ENCODE data around the gene VPS8. TPM values are rescaled to one million over a fixed set of nuclear protein-coding genes. Genes with fewer than 3 reads are reported as not detected.
"Not testable (repeated sequence)": the region's sequence is repeated elsewhere in the genome, so short reads cannot be mapped to it uniquely, and the experiment has no call there.

Gene VPS8
- polyA plus RNA-seq, 4 donors = 33.2 to 57.4 (median 40.4) TPM

DNA sequence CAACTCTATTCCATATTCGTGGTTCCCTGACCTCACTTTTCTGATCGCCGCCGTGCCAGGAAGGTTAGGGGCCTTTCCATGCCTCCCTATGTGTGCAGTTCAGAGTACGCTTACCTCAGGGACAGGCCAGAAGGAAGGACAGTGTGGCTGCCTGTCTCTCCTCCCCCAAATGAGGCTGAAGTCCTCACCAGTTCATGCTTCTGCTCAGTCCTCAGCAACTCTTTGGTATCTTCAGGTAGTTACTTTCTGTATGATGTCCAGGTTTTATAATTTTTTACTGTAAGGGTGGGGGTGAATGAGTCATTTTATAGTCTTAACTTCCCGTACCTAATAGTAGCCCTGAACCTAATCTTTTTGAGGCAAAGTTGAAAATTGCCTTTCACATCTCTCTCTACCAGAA, 98.7 kb downstream of the VPS8 start:
- no peak for DNase-seq (ENCODE audit: low read depth in 4 of 4, low spot score in 2 of 4)

DNA sequence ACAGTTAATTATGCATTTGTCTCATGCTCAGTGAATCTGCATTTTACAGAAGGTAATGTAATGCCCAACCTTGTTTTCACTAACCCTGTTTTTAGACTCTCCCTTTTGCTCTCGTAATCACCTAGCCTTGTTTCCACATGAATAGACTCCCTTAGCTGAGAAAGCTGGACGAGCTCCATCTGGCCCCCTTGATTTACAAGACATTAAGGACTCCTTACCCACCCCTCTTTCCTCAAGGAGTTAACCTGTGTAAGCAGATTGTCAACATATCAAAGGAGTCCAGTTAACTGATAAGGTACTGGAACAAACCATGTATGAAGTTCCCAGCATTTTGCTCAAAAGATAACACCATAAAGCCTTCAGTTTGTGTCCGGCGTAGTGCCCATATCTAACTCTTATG, 99.6 kb downstream of the VPS8 start:
- peak in 2 of 4 donors; percentile 57 to 74 for DNase-seq (ENCODE audit: low read depth in 4 of 4, low spot score in 2 of 4)

DNA sequence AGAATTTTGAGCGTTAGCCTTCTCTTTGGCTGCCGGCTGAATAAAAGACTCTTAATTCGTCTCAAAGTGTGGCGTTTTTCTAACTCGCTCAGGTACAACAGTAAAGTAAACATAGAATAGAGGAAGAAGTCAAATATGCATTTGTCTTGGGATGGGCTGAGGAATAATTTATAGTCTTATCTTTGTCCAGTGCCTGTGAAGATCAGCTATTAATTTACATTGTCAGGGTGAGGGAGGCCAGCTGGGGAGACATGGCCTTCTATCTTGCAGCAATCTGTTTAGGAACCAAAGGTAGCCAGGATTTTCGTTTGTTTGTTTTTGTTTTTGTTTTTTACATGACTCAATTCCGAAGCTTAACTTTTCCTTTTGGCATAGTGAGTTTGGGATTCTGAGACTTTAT, 100.2 kb downstream of the VPS8 start:
- DNase-seq (ENCODE audit: low read depth in 4 of 4, low spot score in 2 of 4) = no peak

DNA sequence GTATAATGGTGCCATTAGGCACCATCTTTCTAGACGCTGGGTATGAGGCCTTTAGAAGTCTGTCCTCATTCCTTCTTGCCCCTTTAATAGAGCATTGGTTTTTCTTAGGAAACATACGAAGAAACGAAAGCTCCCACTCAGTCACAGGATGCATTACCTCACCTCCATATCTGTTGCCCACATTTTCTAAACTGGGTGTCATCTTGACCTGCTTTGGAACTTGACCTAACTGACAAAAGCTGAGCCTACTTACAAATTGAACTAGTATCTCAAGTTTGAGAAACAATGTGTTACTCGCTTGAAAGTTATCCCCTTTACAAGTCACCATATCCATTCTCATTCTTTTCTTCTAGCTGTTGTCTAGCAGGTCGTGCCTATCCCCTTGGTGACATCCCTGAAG, 102.7 kb downstream of the VPS8 start:
- DNase-seq (ENCODE audit: low read depth in 4 of 4, low spot score in 2 of 4) = no peak

DNA sequence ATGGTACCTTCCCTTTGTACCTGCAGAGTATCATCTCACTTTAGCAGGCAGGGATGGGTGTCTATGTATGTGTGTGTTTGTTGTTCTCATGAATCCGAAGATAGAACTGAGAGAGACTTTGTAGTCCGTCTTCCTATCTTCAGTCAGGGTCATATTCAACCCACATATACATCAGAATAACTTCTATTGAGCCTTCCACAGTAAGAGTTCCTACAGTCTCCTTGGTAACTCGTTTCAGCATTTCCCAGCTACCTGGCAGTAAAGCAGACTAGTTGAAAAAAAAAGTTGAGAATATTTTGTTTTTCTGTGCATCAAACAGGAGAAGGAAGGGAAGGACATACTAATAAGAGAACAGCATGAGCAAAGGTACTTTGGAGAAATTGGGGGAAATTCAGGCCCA, 106.8 kb downstream of the VPS8 start:
- no peak for DNase-seq (ENCODE audit: low read depth in 4 of 4, low spot score in 2 of 4)

DNA sequence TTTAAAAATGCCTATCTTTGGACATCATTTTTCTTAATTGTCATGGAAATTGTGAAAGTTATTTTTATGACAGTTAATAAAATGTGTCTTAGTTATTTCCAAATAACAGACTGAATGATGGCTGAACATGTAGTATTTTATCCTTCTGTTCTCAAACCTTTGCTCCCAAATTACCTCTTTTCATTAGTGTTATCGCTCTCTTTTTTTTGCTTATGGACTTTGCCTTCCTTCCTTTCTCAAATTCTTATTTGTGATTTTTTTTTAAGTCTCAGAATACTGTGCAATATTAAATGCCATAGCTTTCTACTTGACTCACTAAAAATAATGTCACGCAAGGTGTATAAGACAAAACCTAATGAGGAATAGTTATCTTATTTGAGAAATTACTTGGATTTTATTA, 107.7 kb downstream of the VPS8 start:
- DNase-seq (ENCODE audit: low read depth in 4 of 4, low spot score in 2 of 4) = no peak

DNA sequence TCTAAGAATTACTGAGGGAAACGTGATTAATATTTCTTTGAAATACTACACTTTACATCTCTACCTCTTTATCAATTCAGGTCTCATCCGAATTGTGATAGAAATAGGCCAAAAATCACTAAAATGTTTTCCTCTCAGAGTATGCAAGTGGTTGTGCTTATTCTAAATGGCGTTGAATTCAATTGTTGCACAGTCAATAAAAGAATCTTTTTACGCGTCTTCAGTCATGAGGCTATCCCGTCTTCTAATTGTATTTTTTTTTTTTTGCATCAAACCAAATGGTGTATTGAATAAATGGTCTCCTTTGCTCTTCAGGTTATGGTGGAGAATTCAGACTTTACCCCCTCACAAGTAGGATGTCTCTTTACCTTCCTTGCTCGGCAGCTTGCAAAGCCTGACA, 112.6 kb downstream of the VPS8 start:
- no peak for DNase-seq (ENCODE audit: low read depth in 4 of 4, low spot score in 2 of 4)

DNA sequence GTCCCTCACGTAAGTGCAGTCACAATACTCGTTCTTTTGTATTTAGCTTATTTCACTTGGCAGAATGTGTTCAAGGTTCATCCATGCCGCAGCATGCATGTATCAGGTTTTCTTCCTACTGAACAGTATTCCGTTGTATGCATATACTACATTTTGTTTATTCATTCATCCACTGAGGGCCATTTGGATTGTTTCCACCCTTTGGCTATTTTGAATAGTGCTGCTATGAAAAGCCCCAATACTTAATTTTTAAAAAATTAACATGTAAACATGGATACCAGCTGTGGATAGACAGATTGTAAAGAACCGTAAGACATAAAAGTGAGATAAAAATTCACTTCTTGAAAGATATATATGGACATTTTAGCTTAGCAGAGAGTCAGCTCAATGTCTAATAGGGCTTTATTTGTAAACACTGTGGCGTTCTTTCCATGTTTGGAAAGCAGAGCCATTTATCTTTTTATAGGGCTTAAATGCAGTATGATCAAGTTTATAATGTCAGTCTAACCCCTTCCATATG, 115.9 kb downstream of the VPS8 start:
- DNase-seq (ENCODE audit: low read depth in 4 of 4, low spot score in 2 of 4) = no peak

DNA sequence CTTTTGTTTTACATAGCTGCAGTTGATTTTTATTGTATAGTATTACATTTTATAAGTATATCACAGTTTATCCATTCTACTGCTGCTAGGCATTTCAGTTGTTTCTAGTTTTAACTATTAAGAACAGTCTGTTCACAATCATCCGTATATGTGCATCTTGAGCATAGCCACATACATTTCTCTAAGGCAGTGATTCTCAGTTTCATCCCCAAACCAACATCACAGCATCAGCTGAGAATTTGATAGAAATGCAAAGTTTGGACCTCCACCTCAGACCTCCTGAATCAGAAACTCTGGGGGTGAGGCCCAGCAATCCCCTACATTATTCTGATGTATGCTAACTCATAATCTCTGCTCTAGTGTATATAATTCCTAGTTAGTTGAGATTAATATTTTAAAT, 120.8 kb downstream of the VPS8 start:
- DNase-seq (ENCODE audit: low read depth in 4 of 4, low spot score in 2 of 4) = no peak

DNA sequence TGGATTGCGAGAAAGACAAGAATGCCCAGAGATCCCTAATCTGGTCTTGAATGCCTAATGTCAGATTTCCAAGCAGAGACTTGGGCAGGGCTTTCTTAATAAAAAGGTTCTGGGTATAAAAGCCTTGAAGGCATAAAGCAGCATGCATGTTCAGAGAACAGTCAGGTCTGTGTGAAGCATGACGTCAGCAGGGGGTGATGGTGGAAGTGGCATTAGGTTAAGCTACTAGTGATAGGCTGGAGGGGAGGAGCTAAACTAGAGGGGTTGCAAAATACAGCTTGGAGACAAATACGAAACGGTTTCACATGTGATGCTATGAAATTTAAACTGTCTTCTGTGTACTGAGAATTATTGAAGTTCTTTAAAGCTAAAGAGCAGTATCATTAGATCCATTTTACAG, 125.6 kb downstream of the VPS8 start:
- DNase-seq (ENCODE audit: low read depth in 4 of 4, low spot score in 2 of 4) = no peak

DNA sequence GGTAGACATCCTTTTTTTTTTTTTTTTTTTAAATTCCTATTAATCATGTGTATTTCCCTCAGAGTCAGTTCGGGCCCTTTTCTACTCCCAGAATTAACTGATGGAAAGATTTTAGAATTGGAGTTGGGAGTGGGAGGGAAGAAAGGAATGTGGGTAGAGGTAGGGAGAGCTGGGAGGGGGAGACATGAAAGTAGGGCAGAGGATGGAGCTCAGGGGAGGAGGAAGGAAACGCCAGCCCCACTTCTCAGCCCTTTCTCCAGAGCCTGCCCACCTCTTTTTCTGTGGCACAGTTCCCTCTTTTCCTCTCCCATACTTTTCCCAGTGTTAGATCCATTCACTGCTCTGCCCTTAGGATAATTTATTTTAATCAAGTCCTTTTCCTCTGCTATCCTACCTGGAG, 129.4 kb downstream of the VPS8 start:
- DNase-seq (ENCODE audit: low read depth in 4 of 4, low spot score in 2 of 4) = no peak

DNA sequence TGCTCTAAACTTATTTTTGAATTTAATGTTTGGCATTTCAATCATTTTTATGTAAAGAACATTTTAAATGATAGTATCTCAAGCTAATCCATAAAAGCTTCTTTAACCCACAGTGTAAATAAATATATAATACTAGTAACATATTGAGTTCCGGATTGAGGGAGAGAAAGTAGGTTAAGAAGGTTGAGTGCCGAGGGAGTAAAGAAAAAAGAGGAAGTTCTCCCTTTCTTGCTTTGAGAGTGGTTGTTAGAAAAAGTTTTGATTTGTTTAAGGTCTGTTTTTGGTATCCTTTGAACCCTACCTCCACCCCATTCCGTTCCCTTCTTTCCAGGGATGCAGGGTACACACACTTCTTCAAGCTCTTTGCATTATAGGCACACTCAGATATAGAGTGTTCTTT, 130.8 kb downstream of the VPS8 start:
- no peak for DNase-seq (ENCODE audit: low read depth in 4 of 4, low spot score in 2 of 4)

DNA sequence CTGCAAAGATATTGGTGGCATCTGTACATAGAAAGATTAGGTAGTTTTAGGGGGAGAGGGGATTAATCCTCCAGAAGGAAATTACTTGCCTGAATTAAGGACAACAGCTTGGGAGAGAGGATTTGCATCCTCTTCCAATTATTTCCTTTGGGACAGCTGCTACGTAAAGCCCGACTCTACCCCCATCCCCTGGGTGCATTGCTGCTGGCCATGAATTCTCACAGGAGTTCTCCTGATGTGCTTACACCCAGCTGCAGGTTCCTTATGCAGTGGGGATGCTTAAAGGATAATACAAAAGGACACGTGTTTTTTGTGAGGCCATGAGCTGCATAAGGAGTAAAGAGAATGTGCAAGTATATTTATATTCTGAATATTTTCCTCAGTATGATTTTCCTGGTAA, 132.3 kb downstream of the VPS8 start:
- no peak for DNase-seq (ENCODE audit: low read depth in 4 of 4, low spot score in 2 of 4)

DNA sequence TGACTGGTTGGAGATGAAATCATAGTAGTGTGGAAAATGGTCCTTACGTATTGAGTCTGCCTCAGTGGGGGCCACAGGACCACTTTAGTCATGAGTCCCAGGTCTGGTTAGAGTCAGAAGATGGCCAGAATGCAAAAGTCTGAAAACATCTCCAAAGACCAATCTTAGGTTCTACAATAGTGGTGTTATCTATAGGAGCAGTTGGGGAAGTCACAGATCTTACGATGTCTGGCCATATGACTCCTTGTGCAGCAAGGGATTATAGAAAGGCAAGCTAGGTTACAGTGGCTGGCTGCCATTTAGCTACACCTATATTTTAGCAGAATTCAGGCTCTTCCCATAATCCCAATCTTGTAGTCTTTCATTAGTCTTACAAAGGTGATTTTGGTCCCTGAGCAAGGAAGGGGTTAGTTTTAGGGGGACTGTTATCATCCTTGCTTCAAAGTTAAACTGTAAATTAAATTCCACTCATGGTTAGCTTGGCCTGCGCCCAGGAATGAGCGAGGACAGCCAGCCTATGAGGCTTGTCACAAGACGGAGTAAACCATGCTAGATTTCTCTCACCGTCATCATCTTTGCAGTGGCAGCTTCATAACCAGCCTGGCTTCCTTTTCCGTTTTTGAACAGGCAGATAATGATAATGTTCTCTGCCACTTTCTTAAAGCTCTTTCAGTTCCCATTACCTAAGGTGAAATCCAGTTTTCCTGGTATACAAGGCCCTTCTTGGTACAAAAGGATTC, 134.1 kb downstream of the VPS8 start:
- DNase-seq (ENCODE audit: low read depth in 4 of 4, low spot score in 2 of 4) = no peak

DNA sequence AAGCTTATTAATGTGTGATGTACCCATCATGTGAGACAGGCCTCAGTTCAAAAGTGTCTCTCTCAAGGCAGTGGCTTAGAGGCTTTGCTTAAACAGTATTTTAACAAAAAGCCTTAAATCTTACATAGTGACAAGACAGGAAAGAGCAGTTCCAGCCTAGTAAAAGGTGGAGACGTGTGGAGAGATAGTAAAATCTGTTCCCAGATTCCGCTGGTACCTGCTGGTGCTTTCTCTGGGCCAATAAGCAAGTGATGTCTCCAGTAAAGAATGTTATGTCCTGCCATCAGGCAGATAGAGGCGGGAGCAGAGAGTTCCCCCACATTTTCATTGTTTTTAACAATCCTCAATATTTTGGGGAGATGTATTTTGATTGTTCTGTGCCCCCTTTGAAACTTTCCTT, 135.0 kb downstream of the VPS8 start:
- no peak for DNase-seq (ENCODE audit: low read depth in 4 of 4, low spot score in 2 of 4)

DNA sequence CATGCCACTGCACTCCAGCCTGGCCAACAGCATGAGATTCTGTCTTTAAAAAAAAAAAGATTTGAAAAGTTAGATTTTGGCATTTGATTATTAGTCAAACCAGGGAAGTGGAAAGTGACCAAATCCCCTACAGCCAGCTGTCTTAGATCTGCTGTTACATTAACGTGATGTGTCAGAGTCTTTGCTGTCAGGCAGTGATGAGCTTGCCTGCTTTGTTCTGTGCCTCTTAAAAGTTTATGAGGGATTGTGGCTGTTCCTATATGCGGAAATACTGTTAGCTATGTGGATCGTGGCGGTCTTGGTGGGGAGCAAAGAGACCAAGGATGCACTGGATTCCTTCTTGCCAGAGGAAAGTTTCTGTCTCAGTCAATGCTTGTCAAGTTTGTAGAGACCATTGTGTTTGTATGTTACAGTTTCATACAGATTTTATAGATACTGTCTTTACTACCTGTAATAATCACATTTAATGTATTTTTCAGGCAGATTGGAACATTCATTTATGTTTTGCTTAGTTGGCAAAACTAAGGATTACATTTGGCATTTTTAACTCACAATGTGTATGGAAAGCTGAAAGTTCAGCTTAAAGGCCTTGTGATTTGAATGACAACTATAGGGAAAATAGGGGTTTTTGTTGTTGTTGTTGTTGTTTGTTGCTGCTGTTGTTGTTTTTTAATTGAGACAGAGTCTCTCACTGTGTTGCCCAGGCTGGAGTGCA, 137.4 kb downstream of the VPS8 start:
- DNase-seq (ENCODE audit: low read depth in 4 of 4, low spot score in 2 of 4) = peak in 2 of 4 donors; percentile 7 to 29

DNA sequence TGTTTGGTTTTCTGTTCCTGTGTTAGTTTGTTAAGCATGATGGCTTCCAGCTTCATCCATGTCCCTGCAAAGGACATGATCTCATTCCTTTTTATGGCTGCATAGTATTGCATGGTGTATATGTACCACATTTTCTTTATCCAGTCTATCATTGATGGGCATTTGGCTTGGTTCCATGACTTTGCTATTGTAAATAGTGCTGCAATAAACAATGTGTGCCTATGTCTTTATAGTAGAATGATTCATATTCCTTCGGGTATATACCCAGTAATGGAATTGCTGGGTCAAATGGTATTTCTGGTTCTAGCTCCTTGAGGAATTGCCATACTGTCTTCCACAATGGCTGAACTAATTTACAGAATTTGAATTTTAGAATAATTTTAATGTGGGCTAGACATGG, 138.8 kb downstream of the VPS8 start:
- DNase-seq (ENCODE audit: low read depth in 4 of 4, low spot score in 2 of 4) = not testable (repeated sequence)

DNA sequence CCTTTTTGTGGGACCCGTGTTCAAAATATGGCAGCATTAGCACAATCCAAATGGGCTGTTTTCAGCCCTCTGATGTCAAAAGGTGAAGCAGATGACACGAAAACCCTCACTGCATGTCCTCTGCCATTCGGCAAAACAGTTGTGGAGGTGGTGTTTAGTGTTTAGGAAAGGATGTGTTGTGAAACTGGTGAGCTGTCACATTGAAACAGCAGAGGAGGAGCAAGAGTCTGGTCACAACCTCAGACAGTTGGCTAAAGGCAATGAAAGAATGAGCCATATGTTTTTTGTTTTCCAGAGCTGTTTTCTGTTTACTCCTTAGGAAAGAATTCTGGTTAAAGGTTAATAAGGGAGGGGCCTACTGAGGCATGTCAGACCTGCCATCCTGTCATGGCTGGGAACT, 140.7 kb downstream of the VPS8 start:
- DNase-seq (ENCODE audit: low read depth in 4 of 4, low spot score in 2 of 4) = no peak

DNA sequence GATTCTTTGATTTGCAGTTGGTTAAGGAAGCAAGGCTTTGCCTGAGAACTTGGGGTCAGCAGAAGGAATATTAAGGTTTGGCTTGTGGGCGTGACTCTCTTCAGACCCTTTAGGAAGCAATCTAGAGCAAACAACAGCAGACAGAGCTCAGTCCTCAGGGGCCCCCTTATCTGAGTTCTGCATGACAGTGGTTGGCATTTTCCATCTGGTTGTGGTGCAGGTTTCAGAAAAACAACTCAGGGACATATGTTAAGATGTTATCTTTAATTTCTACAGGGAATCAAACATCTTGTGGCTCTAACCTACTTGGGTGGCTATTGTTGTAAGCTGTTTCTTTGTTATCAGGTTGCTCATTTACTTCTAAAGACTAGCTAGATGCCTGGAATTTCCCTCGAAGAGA, 141.4 kb downstream of the VPS8 start:
- DNase-seq (ENCODE audit: low read depth in 4 of 4, low spot score in 2 of 4) = no peak

DNA sequence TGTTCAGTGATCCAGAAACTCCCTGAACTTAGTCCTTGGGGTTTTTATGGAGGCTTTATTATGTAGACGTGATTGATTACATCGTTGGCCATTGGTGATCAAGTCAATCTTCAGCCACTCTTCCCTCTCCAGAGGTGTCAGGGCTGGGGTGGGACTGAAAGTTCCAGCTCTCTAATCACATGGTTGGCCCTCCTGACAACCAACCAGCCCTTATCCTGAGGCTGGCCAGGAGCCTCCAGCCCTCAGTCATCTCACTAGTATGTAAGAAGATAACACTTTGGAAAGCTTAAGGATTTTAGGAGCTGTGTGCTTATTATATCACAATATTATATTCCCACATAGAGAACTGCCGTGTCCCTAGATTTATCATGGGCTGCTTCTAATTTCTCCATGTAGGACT, 142.3 kb downstream of the VPS8 start:
- no peak for DNase-seq (ENCODE audit: low read depth in 4 of 4, low spot score in 2 of 4)

DNA sequence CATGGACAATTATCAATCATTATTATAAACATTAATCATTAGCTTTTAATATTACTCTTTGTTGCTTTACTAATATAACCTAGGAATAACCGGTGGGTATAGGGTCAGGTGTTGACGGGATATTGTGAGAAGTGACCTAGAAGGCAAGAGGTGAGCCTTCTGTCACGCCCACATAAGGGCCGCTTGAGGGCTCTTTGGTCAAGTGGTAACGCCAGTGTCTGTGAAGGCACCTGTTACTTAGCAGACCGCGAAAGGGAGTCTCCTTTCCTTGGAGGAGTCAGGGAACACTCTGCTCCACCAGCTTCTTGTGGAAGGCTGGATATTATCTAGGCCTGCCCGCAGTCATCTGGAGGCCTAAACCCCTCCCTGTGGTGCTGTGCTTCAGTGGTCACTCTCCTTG, 142.9 kb downstream of the VPS8 start:
- not testable (repeated sequence) for DNase-seq (ENCODE audit: low read depth in 4 of 4, low spot score in 2 of 4)

Data from left renal cortex interstitium (tissue), 4 donors.